GM12878 (cell line): Measurements from ENCODE around the gene ARID4B. TPM values are rescaled to one million over a fixed set of nuclear protein-coding genes. Genes with fewer than 3 reads are reported as not detected.

ENCODE experiments used
- ATF7 ChIP-seq: fragments of 450-650 bp; IDR thresholded peaks from 2 replicates; pipeline ENCODE4 v1.6.1; 2016; ENCODE audit warnings: low read depth, mild to moderate bottlenecking
- BACH1 ChIP-seq: fragments of 450-650 bp; IDR thresholded peaks from 2 replicates; pipeline ENCODE4 v1.6.1; 2017; ENCODE audit warnings: mild to moderate bottlenecking, borderline replicate concordance
- BHLHE40 ChIP-seq, 2 experiments: fragments of 450-650 bp in 1 of 2; IDR thresholded peaks; 2 replicates each; pipeline ENCODE4 v1.6.1; 2011 to 2017; ENCODE audit warnings: low read depth in 2 of 2, borderline replicate concordance in 1 of 2, improper control_type of control experiment in 1 of 2, low read length in 1 of 2, mild to moderate bottlenecking in 1 of 2
- BMI1 ChIP-seq: fragments of 450-650 bp; IDR thresholded peaks from 2 replicates; pipeline ENCODE4 v1.6.1; 2016; ENCODE audit warnings: mild to moderate bottlenecking, moderate library complexity, borderline replicate concordance
- CBX5 ChIP-seq: sonication (generic); IDR thresholded peaks from 2 replicates; pipeline ENCODE4 v1.6.1; 2016; ENCODE audit warnings: low read depth, moderate library complexity, mild to moderate bottlenecking, inconsistent platforms
- CHD2 ChIP-seq: IDR thresholded peaks from 2 replicates; pipeline ENCODE4 v1.6.1; 2011; ENCODE audit warnings: low read depth, low read length, improper control_type of control experiment, borderline replicate concordance
- CREM ChIP-seq: IDR thresholded peaks from 2 replicates; pipeline ENCODE4 v1.6.1; 2014; ENCODE audit warnings: antibody characterized with exemption, low read depth
- ELK1 ChIP-seq: IDR thresholded peaks from 2 replicates; pipeline ENCODE4 v1.6.1; 2012; ENCODE audit warnings: low read depth, low read length, improper control_type of control experiment
- ESRRA ChIP-seq: IDR thresholded peaks from 2 replicates; pipeline ENCODE4 v1.6.1; 2012; ENCODE audit warnings: mild to moderate bottlenecking, low read length, improper control_type of control experiment
- GATAD2B ChIP-seq: fragments of 450-650 bp; conservative IDR thresholded peaks from 2 replicates; pipeline ENCODE4 v1.6.1; 2017; ENCODE audit warnings: low read depth, mild to moderate bottlenecking, moderate library complexity
- HCFC1 ChIP-seq: fragments of 150-350 bp; IDR thresholded peaks from 2 replicates; pipeline ENCODE4 v1.6.1; 2014; ENCODE audit warnings: low read length
- MEF2B ChIP-seq: fragments of 450-650 bp; IDR thresholded peaks from 2 replicates; pipeline ENCODE4 v1.6.1; 2018; ENCODE audit warnings: mild to moderate bottlenecking, moderate library complexity; ENCODE audit not compliant: partially characterized antibody, poor library complexity, severe bottlenecking
- MYB ChIP-seq: fragments of 150-350 bp; IDR thresholded peaks from 2 replicates; pipeline ENCODE4 v1.6.1; 2014; ENCODE audit warnings: mild to moderate bottlenecking, low read depth, low read length, borderline replicate concordance
- MYC ChIP-seq: IDR thresholded peaks from 2 replicates; pipeline ENCODE4 v1.6.1; 2011; ENCODE audit warnings: mild to moderate bottlenecking, low read length, moderate library complexity, inconsistent platforms; ENCODE audit not compliant: insufficient read depth, insufficient replicate concordance, insufficient read length, severe bottlenecking
- NKRF ChIP-seq: fragments of 450-650 bp; conservative IDR thresholded peaks from 2 replicates; pipeline ENCODE4 v1.6.1; 2017; ENCODE audit warnings: mild to moderate bottlenecking, moderate library complexity
- SUZ12 ChIP-seq: fragments of 200-600 bp; sonication (generic); IDR thresholded peaks from one replicate; pipeline ENCODE4 v1.6.1; 2018; ENCODE audit warnings: antibody characterized with exemption, mild to moderate bottlenecking; ENCODE audit not compliant: unreplicated experiment
- TARDBP ChIP-seq: IDR thresholded peaks from 2 replicates; pipeline ENCODE4 v1.6.1; 2016; ENCODE audit warnings: borderline replicate concordance
- WRNIP1 ChIP-seq: IDR thresholded peaks from 2 replicates; pipeline ENCODE4 v1.6.1; 2011; ENCODE audit warnings: low read depth, low read length, improper control_type of control experiment, borderline replicate concordance
- ZBTB40 ChIP-seq: fragments of 450-650 bp; IDR thresholded peaks from 2 replicates; pipeline ENCODE4 v1.6.1; 2016; ENCODE audit warnings: mild to moderate bottlenecking, moderate library complexity, borderline replicate concordance
- ZZZ3 ChIP-seq: IDR thresholded peaks from 2 replicates; pipeline ENCODE4 v1.6.1; 2011; ENCODE audit warnings: low read depth; ENCODE audit not compliant: control insufficient read depth, insufficient read length
- polyA plus RNA-seq, 11 experiments: library from polyadenylated mRNA; depleted of rRNA in 4 of 11; unstranded in 6 of 11; stranded (reverse) in 5 of 11; fragments of >200 nt; fragmentation: Nextera tagmentation in 4 of 11; fragmentation: Illumina TruSeq in 1 of 11; extraction: Ambion mirVana in 4 of 11; extraction: Trizol in 1 of 11; gene quantifications; 1 replicate in 1 of 11; 2 replicates in 10 of 11; pipeline versions ENCODE4 v1.2.1 to v1.2.3, GENCODE V29; 2011 to 2016; ENCODE audit warnings: inconsistent platforms in 2 of 11, missing spikeins in 2 of 11, low read depth in 1 of 11
- total RNA-seq, 4 experiments: library from RNA; depleted of rRNA in 3 of 4; stranded (reverse); fragments of >200 nt in 3 of 4; fragmentation: Illumina TruSeq in 1 of 4; extraction: Trizol in 1 of 4; gene quantifications; 2 replicates each; pipeline versions ENCODE4 v1.2.1 to v1.2.3, GENCODE V29; 2013 to 2021
- TF ChIP-seq, protein P1 (sequence below): fragments of 450-650 bp; IDR thresholded peaks from 2 replicates; pipeline ENCODE4 v1.6.1; 2016; ENCODE audit warnings: mild to moderate bottlenecking

The ARID4B gene
- total and polyA plus RNA-seq, 10 of the 15 experiments (the other 5 are each of a cell fraction or from before 2014, with no cell fraction given) = 13.6 to 39.1 (median 28.0) TPM

DNA sequence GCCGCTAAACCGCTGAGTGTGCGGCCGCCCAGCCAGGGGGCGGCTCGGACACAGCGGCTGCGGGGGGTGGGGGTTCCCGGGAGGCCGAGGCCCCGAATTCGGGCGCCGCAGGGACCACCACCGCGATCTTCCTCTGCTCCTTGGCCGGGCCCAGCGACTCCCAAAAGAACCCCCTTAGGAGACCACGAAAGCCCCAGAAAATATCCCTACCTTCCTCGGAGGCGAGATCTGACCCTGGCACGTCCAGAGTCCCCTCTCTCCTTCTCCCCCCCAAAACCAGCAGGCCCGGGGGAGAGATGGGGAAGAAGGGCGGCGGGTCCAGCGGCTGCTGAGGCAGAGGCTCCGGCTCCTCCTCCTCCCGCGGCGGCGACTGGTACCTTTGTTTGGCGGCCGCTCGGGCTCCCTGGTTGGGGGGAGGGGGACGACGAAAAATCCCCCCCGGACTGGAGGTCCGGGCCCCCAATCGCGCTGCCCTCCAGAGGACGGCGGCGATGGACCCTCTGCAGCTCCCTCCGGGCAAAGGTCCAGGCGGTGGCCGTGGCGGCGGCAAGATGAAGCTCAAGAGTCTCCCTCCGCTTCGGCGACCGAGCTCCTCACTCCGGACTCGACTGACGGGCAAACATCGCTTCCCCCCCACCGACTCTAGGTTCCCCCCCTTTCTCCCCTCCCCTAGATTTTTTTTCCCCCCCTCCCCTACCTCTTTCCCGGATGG lies at the start of gene ARID4B (continued):
- TF ChIP-seq ZBTB40 (no peak), MEF2B (no peak), NKRF (no peak; the same call in 1 of the 2 replicates), CHD2 (no peak), GATAD2B (peak; percentile 20; the same call in 1 of the 2 replicates), BACH1 (peak; percentile 36; the same call in 1 of the 2 replicates), SUZ12 (no peak), HCFC1 (no peak), TARDBP (no peak), WRNIP1 (no peak), MYC (no peak), BMI1 (no peak), MYB (no peak), ATF7 (no peak), ZZZ3 (no peak), CREM (no peak), ESRRA (no peak), CBX5 (no peak), BHLHE40 (IDR thresholded peaks at IDR 0.05; ENCODE audit: borderline replicate concordance in 1 of 2, low read depth in 2 of 2, low read length in 1 of 2) (0 out of 4 replicates have a peak, but pooled peaks of 1 of the 2 experiments have one; percentile 6), ELK1 (no peak)
- TF ChIP-seq, protein P1, sequence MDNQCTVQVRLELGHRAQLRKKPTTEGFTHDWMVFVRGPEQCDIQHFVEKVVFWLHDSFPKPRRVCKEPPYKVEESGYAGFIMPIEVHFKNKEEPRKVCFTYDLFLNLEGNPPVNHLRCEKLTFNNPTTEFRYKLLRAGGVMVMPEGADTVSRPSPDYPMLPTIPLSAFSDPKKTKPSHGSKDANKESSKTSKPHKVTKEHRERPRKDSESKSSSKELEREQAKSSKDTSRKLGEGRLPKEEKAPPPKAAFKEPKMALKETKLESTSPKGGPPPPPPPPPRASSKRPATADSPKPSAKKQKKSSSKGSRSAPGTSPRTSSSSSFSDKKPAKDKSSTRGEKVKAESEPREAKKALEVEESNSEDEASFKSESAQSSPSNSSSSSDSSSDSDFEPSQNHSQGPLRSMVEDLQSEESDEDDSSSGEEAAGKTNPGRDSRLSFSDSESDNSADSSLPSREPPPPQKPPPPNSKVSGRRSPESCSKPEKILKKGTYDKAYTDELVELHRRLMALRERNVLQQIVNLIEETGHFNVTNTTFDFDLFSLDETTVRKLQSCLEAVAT = peak; percentile 76; the same call in 1 of the 2 replicates
